T-helper 1 cell treated with Interleukin-12 subunit alpha and Interleukin-12 subunit beta and Interleukin-4 antibody, amounts not matched to agents 30 μg/mL and 1 μg/mL, for 36 hours (primary cell): Measurements from ENCODE around the gene LRRC28.

Source experiments
- H3K27ac Mint-ChIP-seq: one replicate; pipeline ENCODE4 v1.8.0; 2021; ENCODE audit warnings: mild to moderate bottlenecking, mixed read lengths
- H3K27me3 Mint-ChIP-seq: one replicate; pipeline ENCODE4 v1.8.0; 2021; ENCODE audit warnings: low read depth, mixed read lengths
- H3K36me3 Mint-ChIP-seq: one replicate; pipeline ENCODE4 v1.8.0; 2021; ENCODE audit warnings: low read depth, mixed read lengths
- H3K4me1 Mint-ChIP-seq: one replicate; pipeline ENCODE4 v1.8.0; 2021; ENCODE audit warnings: low read depth, mixed read lengths
- H3K4me3 Mint-ChIP-seq: one replicate; pipeline ENCODE4 v1.8.0; 2021; ENCODE audit warnings: mild to moderate bottlenecking, moderate library complexity, mixed read lengths
- H3K9me3 Mint-ChIP-seq: one replicate; pipeline ENCODE4 v1.8.0; 2021; ENCODE audit warnings: mixed read lengths

Gene LRRC28

GRCh38 chr15:99427210-99427609 lies 175.9 kb downstream of the LRRC28 start:
- Mint-ChIP-seq H3K4me1 (peaks cover 38% of the 10 kb centered on the region), H3K27ac (peak overlapping the region; percentile 63), H3K36me3 (no peaks in the 10 kb centered on the region)

GRCh38 chr15:99427668-99428361 lies 176.5 kb downstream of the LRRC28 start:
- Mint-ChIP-seq H3K9me3 (peaks cover 2% of the 10 kb centered on the region), H3K27me3 (no peaks in the 10 kb centered on the region), H3K4me1 (peaks cover 35% of the 10 kb centered on the region), H3K27ac (peak overlapping the region; percentile 63), H3K36me3 (no peaks in the 10 kb centered on the region), H3K4me3 (no peak overlapping the region)

More at GRCh38 chr15:99427210-99427609, 175.9 kb downstream of the LRRC28 start:
- Mint-ChIP-seq H3K4me3 (no peak overlapping the region), H3K27me3 (no peaks in the 10 kb centered on the region), H3K9me3 (peaks cover 6% of the 10 kb centered on the region)

- Mint-ChIP-seq H3K4me3 (no peak overlapping the region), H3K36me3 (no peaks in the 10 kb centered on the region), H3K27ac (no peak overlapping the region)
Measured at GRCh38 chr15:99429681-99430081, 178.4 kb downstream of the LRRC28 start.

GRCh38 chr15:99430881-99431401 lies 179.7 kb downstream of the LRRC28 start:
- no peaks in the 10 kb centered on the region for H3K9me3 Mint-ChIP-seq
- no peak overlapping the region for H3K27ac Mint-ChIP-seq
- no peaks in the 10 kb centered on the region for H3K36me3 Mint-ChIP-seq
- no peak overlapping the region for H3K4me3 Mint-ChIP-seq
- peaks cover 17% of the 10 kb centered on the region for H3K4me1 Mint-ChIP-seq
- no peaks in the 10 kb centered on the region for H3K27me3 Mint-ChIP-seq

More at GRCh38 chr15:99429681-99430081, 178.4 kb downstream of the LRRC28 start:
- no peaks in the 10 kb centered on the region for H3K27me3 Mint-ChIP-seq
- H3K9me3 Mint-ChIP-seq: no peaks in the 10 kb centered on the region
- H3K4me1 Mint-ChIP-seq: peaks cover 25% of the 10 kb centered on the region

GRCh38 chr15:99431661-99432091 lies 180.4 kb downstream of the LRRC28 start:
- Mint-ChIP-seq H3K4me1 (peaks cover 12% of the 10 kb centered on the region), H3K36me3 (no peaks in the 10 kb centered on the region), H3K27me3 (no peaks in the 10 kb centered on the region), H3K27ac (no peak overlapping the region), H3K4me3 (no peak overlapping the region), H3K9me3 (no peaks in the 10 kb centered on the region)

- no peak overlapping the region for H3K4me3 Mint-ChIP-seq
- H3K27ac Mint-ChIP-seq: peak overlapping the region; percentile 59
- no peaks in the 10 kb centered on the region for H3K27me3 Mint-ChIP-seq
- H3K36me3 Mint-ChIP-seq: no peaks in the 10 kb centered on the region
- peaks cover 10% of the 10 kb centered on the region for H3K4me1 Mint-ChIP-seq
- H3K9me3 Mint-ChIP-seq: no peaks in the 10 kb centered on the region
Measured at GRCh38 chr15:99432271-99433025, 181.2 kb downstream of the LRRC28 start.

GRCh38 chr15:99433026-99433756 lies 181.9 kb downstream of the LRRC28 start:
- no peaks in the 10 kb centered on the region for H3K9me3 Mint-ChIP-seq
- H3K36me3 Mint-ChIP-seq: no peaks in the 10 kb centered on the region
- H3K27ac Mint-ChIP-seq: no peak overlapping the region
- H3K27me3 Mint-ChIP-seq: no peaks in the 10 kb centered on the region
- peaks cover 7% of the 10 kb centered on the region for H3K4me1 Mint-ChIP-seq
- H3K4me3 Mint-ChIP-seq: no peak overlapping the region

GRCh38 chr15:99433757-99434450 lies 182.6 kb downstream of the LRRC28 start:
- Mint-ChIP-seq H3K4me1 (peaks cover 13% of the 10 kb centered on the region), H3K4me3 (no peak overlapping the region), H3K27ac (peak overlapping the region; percentile 58), H3K36me3 (no peaks in the 10 kb centered on the region), H3K9me3 (no peaks in the 10 kb centered on the region), H3K27me3 (no peaks in the 10 kb centered on the region)

- no peak overlapping the region for H3K4me3 Mint-ChIP-seq
- no peaks in the 10 kb centered on the region for H3K27me3 Mint-ChIP-seq
- H3K4me1 Mint-ChIP-seq: peaks cover 13% of the 10 kb centered on the region
- H3K27ac Mint-ChIP-seq: peak overlapping the region; percentile 58
- H3K36me3 Mint-ChIP-seq: no peaks in the 10 kb centered on the region
- no peaks in the 10 kb centered on the region for H3K9me3 Mint-ChIP-seq
Measured at GRCh38 chr15:99434506-99435112, 183.3 kb downstream of the LRRC28 start.

- Mint-ChIP-seq H3K27me3 (peaks cover 3% of the 10 kb centered on the region), H3K4me1 (peaks cover 11% of the 10 kb centered on the region), H3K9me3 (no peaks in the 10 kb centered on the region), H3K27ac (no peak overlapping the region), H3K36me3 (no peaks in the 10 kb centered on the region), H3K4me3 (no peak overlapping the region)
Measured at GRCh38 chr15:99435113-99435695, 183.9 kb downstream of the LRRC28 start.

- Mint-ChIP-seq H3K9me3 (no peaks in the 10 kb centered on the region), H3K27me3 (peaks cover 4% of the 10 kb centered on the region), H3K4me3 (no peak overlapping the region), H3K27ac (no peak overlapping the region), H3K4me1 (peaks cover 11% of the 10 kb centered on the region), H3K36me3 (no peaks in the 10 kb centered on the region)
Measured at GRCh38 chr15:99435877-99436541, 184.7 kb downstream of the LRRC28 start.

- no peak overlapping the region for H3K27ac Mint-ChIP-seq
Measured at GRCh38 chr15:99436542-99437314, 185.4 kb downstream of the LRRC28 start.

More at GRCh38 chr15:99436542-99437314, 185.4 kb downstream of the LRRC28 start:
- no peaks in the 10 kb centered on the region for H3K9me3 Mint-ChIP-seq
- H3K4me3 Mint-ChIP-seq: no peak overlapping the region
- peaks cover 8% of the 10 kb centered on the region for H3K27me3 Mint-ChIP-seq
- H3K4me1 Mint-ChIP-seq: peaks cover 11% of the 10 kb centered on the region
- no peaks in the 10 kb centered on the region for H3K36me3 Mint-ChIP-seq
